ENCODE results near the gene CASZ1. TPM values are rescaled to one million over a fixed set of nuclear protein-coding genes. Genes with fewer than 3 reads are reported as not detected.

The CASZ1 gene
- total RNA-seq, 4 donors from 2014 or later = 21.9 to 60.2 (median 29.6) TPM

DNA sequence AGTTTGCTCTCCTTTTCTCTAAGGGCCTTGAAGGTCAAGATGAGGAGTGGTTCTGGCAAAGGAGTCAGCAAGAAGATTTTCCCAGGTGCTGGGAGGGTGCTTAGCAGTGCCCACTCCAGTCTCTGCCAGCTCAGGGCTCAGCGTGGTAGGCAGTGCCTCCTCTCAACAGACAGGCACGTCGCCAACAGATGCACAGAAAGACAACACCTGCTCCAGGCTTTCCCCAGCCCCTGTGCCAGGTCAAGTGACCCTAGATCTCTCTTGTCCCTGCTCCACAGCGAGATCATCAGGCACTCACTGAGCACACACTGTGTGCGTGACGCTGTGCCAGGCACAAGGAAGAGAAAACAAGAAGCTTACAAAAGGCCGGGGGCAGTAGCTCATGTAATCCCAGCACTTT, 86.0 kb downstream of the CASZ1 start:
- H3K27me3 ChIP-seq = peaks cover 0 to 4% (median 0%) of the 10 kb centered on the region in 4 donors
- peaks cover 19 to 43% (median 28%) of the 10 kb centered on the region in 4 donors for H3K4me1 ChIP-seq
- H3K27ac ChIP-seq (replicated peaks in 1 of 4) = no peak overlapping the region
- H3K4me3 ChIP-seq = no peak overlapping the region
- H3K9me3 ChIP-seq = no peaks in the 10 kb centered on the region
- no peaks in the 10 kb centered on the region for H3K36me3 ChIP-seq
- no peak for DNase-seq (ENCODE audit: extremely low spot score)
- intact Hi-C loops (cut with DNase I) = no loop called here
- WGBS = 86% methylated on average over 7 of the region's 7 CpGs
- TF ChIP-seq POLR2AphosphoS5 (IDR thresholded peaks at IDR 0.05) (no peak), POLR2A (IDR thresholded peaks at IDR 0.05; ENCODE audit: low read depth) (no peak)
- TF ChIP-seq, protein P1, sequence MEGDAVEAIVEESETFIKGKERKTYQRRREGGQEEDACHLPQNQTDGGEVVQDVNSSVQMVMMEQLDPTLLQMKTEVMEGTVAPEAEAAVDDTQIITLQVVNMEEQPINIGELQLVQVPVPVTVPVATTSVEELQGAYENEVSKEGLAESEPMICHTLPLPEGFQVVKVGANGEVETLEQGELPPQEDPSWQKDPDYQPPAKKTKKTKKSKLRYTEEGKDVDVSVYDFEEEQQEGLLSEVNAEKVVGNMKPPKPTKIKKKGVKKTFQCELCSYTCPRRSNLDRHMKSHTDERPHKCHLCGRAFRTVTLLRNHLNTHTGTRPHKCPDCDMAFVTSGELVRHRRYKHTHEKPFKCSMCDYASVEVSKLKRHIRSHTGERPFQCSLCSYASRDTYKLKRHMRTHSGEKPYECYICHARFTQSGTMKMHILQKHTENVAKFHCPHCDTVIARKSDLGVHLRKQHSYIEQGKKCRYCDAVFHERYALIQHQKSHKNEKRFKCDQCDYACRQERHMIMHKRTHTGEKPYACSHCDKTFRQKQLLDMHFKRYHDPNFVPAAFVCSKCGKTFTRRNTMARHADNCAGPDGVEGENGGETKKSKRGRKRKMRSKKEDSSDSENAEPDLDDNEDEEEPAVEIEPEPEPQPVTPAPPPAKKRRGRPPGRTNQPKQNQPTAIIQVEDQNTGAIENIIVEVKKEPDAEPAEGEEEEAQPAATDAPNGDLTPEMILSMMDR (IDR thresholded peaks at IDR 0.05) = no peak

DNA sequence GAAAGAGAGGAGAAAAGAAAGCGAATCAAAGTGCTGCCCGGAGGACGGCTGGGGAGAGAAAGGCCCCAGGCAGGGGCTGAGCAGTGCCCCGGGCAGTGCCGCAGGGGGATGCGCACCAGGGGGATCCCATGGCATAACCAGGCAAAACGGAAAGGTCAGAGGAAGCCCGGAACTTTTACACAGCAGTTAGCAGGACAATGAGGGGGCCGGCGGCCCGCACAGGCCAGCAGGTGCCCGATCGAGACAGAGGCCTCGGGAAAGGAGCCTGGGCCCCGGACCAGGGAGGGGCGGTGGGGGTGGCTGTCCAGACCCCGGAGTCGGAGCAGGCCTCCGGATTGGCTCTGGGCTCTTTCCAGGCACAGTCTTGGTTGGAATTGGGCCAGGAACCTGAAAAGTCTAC, 86.8 kb downstream of the CASZ1 start:
- Histone ChIP-seq H3K4me3 (no peak overlapping the region), H3K27ac (replicated peaks in 1 of 4) (no peak overlapping the region), H3K36me3 (no peaks in the 10 kb centered on the region), H3K27me3 (peaks cover 0 to 8% (median 0%) of the 10 kb centered on the region in 4 donors), H3K4me1 (peaks cover 21 to 43% (median 29%) of the 10 kb centered on the region in 4 donors), H3K9me3 (no peaks in the 10 kb centered on the region)
- 87% methylated on average over 17 of the region's 19 CpGs for WGBS
- DNase-seq (ENCODE audit: extremely low spot score) = no peak
- intact Hi-C loops (cut with DNase I) = loop anchor here (10.0 kb wide), 1 partner anchor 155 kb away; no protein-coding TSS in a partner anchor
- no peak for TF ChIP-seq EP300 (IDR thresholded peaks at IDR 0.05)
- no peak for TF ChIP-seq POLR2AphosphoS5 (IDR thresholded peaks at IDR 0.05)
- TF ChIP-seq POLR2A (IDR thresholded peaks at IDR 0.05; ENCODE audit: low read depth) = no peak
- TF ChIP-seq, protein P1 (IDR thresholded peaks at IDR 0.05) = no peak

DNA sequence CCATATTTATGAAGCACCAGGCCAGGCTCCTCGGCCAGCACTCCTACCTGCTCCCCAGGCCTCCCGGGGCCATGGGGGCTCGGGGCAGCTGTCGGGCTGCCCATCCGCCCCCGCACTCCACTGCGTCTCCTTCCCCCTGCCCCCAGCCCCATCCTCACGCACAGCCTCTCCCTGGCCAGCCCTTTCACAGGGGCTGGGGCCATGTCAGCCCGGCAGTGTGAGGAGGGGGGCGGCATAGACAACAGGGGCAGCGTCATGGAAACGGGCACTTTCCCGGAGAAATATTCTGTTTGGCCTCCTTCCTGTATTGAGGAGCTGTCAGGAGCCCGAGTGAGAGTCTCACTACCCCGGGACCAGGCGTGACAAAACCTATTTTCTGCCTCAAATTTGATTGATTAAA, 87.3 kb downstream of the CASZ1 start:
- 61% methylated on average over 16 of the region's 16 CpGs for WGBS
- Histone ChIP-seq H3K27ac (replicated peaks in 1 of 4) (no peak overlapping the region), H3K27me3 (peaks cover 0 to 8% (median 0%) of the 10 kb centered on the region in 4 donors), H3K4me3 (no peak overlapping the region), H3K36me3 (no peaks in the 10 kb centered on the region), H3K4me1 (peaks cover 21 to 40% (median 29%) of the 10 kb centered on the region in 4 donors), H3K9me3 (no peaks in the 10 kb centered on the region)
- no peak for DNase-seq (ENCODE audit: extremely low spot score)
- TF ChIP-seq POLR2AphosphoS5 (IDR thresholded peaks at IDR 0.05) = no peak
- no peak for TF ChIP-seq EP300 (IDR thresholded peaks at IDR 0.05)
- no peak for TF ChIP-seq POLR2A (IDR thresholded peaks at IDR 0.05; ENCODE audit: low read depth)
- TF ChIP-seq, protein P1 (IDR thresholded peaks at IDR 0.05) = no peak
- intact Hi-C loops (cut with DNase I) = loop anchor here (10.0 kb wide), 1 partner anchor 156 kb away; no protein-coding TSS in a partner anchor

DNA sequence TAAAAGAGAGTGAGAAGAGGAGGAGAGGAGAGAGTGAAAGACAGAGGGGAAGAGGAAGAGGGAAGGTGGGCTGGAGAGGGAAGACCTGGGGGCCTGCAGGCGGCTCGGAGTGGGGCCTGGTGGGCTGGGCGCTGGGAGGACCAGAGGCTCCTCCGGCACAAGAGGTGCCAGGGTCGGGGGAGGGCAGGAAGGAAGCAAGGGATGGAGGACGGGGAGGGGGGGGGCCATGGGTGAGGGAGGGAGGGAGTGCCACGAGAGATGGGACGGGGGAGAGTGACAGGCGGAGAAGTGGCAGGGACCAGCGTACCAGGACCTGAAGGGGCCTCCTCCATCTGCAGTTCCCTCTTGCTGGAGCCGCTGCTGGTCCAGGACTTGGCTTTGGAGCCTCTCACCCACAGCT, 87.7 kb downstream of the CASZ1 start:
- intact Hi-C loops (cut with DNase I) = loop anchor here (10.0 kb wide), 1 partner anchor 156 kb away; no protein-coding TSS in a partner anchor
- H3K27me3 ChIP-seq = peaks cover 0 to 8% (median 0%) of the 10 kb centered on the region in 4 donors
- WGBS = 65% methylated on average over 11 of the region's 11 CpGs
- no peaks in the 10 kb centered on the region for H3K36me3 ChIP-seq
- H3K27ac ChIP-seq (replicated peaks in 1 of 4) = no peak overlapping the region
- H3K9me3 ChIP-seq = no peaks in the 10 kb centered on the region
- DNase-seq (ENCODE audit: extremely low spot score) = no peak
- H3K4me1 ChIP-seq = peaks cover 20 to 36% (median 29%) of the 10 kb centered on the region in 4 donors
- H3K4me3 ChIP-seq = no peak overlapping the region
- TF ChIP-seq POLR2A (IDR thresholded peaks at IDR 0.05; ENCODE audit: low read depth) (no peak), EP300 (IDR thresholded peaks at IDR 0.05) (no peak)
- TF ChIP-seq, protein P1 (IDR thresholded peaks at IDR 0.05) = no peak

DNA sequence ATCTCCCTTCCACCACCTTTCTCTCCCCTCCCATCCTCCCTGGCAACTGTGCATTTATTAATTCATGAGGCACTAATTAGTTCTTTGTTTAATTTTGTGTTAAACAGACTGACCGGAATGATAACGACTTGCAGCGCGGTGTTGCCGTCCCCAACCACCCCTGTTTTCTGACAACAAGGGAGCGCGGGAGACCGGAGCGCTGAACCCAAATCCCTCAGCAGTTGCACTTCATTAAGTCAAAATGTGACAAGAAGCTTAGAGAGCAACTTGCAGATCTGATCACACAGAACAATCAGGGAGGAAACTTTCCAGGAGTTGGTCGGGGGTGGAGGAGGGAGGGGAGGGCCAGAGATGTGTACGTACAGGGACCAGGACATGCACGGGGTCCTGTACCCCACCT, 89.2 kb downstream of the CASZ1 start:
- intact Hi-C loops (cut with DNase I) = loop anchor here (10.0 kb wide), 1 partner anchor 158 kb away; no protein-coding TSS in a partner anchor
- H3K9me3 ChIP-seq = no peaks in the 10 kb centered on the region
- peaks cover 0 to 8% (median 0%) of the 10 kb centered on the region in 4 donors for H3K27me3 ChIP-seq
- 93% methylated on average over 12 of the region's 12 CpGs for WGBS
- H3K27ac ChIP-seq (replicated peaks in 1 of 4) = no peak overlapping the region
- TF ChIP-seq EP300 (IDR thresholded peaks at IDR 0.05) = no peak
- TF ChIP-seq POLR2A (IDR thresholded peaks at IDR 0.05; ENCODE audit: low read depth) = no peak
- TF ChIP-seq POLR2AphosphoS5 (IDR thresholded peaks at IDR 0.05) = no peak
- TF ChIP-seq, protein P1 (IDR thresholded peaks at IDR 0.05) = no peak
- no peak overlapping the region for H3K4me3 ChIP-seq
- H3K36me3 ChIP-seq = no peaks in the 10 kb centered on the region
- DNase-seq (ENCODE audit: extremely low spot score) = no peak
- peaks cover 15 to 28% (median 23%) of the 10 kb centered on the region in 4 donors for H3K4me1 ChIP-seq
